ENCODE data around the gene MBLAC2. TPM values are rescaled to one million over a fixed set of nuclear protein-coding genes. Genes with fewer than 3 reads are reported as not detected.

MBLAC2 gene
- total RNA-seq (2014; rRNA removed; shearing (Covaris generic)) = 4.9 and 7.2 TPM in 2 replicates
- polyA plus RNA-seq (2015; cell fraction: cytosol; rRNA removed) = 6.7 and 9.1 TPM in 2 replicates
- polyA plus RNA-seq (2015; cell fraction: nucleus; rRNA removed) = 10.1 and 10.7 TPM in 2 replicates

DNA sequence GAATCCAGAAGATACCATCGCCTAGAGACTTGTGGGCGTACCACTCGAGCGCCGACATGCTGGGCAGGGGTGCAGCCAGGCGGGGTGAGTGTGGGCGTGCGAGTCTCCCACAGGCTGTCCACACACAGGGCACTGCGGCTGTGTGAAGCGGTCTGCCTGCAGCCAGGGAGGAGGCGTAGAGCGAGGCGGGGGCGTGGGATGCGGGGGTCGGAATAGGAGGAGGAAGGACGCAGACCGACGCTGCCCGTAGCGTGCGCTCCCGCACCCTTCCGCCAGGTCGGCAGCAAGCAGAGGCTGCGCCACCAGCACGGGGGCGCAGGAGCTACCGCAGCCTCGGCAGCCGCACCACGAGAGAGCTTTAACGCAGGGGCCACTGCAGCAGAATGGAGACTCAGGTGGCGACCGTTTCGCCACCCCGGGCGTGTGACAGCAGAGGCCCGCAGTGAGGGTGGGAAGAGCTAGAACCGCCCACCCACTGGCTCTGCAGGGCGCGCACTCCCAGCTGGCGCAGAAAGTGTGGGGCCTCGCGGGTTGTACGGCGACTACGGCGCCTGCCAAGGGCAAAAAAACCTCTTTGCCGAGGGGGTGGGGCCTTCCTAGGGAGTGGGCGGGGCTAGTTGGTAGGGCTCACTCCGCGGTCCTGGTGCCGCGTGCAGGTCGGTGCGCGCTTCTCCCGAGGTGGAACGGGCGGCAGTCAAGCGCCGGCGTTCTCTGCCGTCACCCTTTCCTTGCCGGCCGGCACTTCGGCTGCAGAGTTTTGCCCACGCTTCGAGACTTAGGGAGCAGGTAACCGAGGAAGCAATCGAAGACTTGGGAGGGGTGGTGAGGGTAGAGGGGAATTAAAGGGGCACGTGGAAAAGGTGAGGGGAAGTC is at the start of gene MBLAC2, which contains the start of gene POLR3G:
TSS of gene MBLAC2 (minus strand) at position 537 of the 873 bp plus-strand sequence. CDS start at position 58, 479 bp downstream.
TSS of gene POLR3G (plus strand) at position 630 of the 873 bp plus-strand sequence. CDS start 10,704 bp downstream, outside the sequence.
- peak; percentile 91 for DNase-seq (ENCODE audit: low read depth)

DNA sequence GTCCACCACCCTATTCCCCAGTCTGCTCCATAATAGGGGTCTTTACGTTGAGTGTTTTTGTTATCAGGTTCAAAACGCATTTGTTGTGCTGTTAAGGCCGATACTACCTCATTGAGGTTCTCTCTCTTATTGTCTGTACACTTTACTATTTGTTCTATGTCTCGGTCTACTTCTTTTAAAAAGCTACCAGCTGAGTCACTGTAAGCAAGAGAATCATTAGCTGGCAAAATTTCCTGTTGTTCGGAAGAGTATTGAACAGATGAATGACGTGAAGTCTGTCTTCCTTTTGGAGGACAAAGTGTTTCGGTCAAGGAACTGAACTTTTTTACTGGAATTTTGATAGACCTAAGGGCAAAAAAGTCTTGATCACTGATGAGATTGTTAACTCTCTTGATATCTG is 44.5 kb upstream of the MBLAC2 start:
- no peak for DNase-seq (ENCODE audit: low read depth)

DNA sequence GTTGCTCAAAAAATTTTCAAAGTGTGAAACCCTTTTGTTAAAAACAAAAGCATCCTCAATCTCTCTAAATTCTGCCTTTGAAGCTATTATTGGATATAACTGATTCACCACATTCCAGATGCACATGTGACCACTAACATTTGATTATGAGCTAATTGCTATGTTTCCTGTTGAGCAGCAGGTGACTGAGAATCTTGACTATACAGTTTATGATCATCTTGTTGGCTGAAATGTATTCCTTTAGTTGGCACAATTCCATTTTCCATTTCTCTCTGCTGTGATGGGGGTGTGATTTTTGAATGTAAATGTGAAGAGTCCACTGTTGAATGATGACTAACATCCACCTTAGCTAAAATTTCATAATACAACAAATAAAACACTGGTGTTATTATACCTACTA is 44.1 kb upstream of the MBLAC2 start:
- DNase-seq (ENCODE audit: low read depth) = peak; percentile 72

DNA sequence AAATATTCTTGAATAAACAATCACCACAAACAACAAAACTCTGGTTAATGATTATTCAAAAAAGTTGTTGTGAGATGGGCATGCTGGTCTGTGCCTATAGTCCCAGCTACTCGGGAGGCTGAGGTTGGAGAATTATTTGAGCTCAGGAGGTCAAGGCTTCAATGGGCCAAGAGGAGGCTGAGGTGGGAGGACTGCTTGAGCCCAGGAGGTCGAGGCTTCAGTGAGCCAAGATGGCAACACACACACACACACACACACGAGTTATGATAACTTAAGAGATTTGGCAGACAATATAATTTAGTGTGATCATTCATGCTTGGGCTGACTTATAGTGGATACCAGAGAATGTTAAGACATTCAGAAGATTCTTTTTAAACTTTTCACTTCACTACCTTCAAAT is 39.9 kb upstream of the MBLAC2 start:
- no peak for DNase-seq (ENCODE audit: low read depth)

DNA sequence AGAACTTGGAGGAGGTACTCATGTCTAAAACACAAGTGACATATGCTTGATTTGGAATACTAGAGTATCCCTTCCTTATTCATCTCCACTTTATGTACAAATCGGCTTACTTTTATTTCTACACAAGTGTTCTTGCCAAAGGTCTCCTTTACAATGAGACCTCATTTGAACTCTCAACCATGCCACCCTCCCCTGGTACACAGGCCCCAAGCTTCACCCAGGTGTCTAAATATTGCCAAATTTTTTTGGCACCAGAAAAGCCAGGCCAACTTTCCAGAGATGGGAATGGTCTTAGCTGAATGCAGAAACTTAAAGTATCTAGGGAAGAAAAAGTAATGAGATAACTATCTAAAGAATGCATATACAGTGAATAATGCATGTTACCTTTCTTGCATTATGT is 35.9 kb upstream of the MBLAC2 start:
- DNase-seq (ENCODE audit: low read depth) = no peak

DNA sequence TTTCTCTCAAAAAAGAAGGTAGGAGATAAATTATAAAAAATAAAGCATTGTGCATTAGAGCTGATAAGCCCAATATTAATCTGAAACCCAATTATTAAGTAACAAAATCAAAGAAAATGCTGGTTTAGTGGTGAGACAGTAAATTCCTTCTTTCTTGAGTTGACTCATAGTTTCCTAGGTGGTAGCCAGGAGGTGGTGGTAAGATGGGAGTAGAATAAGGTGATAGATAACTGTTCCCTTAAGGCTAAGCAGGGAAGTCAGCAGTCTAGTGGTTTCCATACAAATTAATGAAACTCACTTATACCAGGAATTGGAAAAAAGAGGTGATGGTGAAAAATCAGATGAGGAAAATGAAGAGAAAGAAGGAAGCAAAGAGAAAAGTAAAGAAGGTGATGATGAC is 31.6 kb upstream of the MBLAC2 start:
- no peak for DNase-seq (ENCODE audit: low read depth)

DNA sequence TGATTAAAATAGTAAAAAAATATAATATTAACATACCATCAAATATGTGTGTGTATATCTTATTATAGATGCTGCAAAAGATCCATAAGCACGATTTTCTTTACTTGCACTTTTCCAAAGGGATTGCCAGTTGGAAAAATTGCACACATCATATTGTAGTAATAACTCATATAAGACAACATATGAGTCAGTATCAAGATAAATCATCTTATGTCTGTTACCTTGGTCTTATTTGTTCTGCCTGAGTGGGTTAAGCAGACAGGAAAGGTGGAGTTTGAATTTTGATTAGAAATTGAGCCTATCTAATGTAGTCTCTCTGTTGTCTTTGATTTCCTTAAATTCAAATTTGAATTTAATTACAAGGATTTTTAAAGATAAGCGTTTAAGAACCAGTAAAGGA is 30.2 kb upstream of the MBLAC2 start:
- no peak for DNase-seq (ENCODE audit: low read depth)

DNA sequence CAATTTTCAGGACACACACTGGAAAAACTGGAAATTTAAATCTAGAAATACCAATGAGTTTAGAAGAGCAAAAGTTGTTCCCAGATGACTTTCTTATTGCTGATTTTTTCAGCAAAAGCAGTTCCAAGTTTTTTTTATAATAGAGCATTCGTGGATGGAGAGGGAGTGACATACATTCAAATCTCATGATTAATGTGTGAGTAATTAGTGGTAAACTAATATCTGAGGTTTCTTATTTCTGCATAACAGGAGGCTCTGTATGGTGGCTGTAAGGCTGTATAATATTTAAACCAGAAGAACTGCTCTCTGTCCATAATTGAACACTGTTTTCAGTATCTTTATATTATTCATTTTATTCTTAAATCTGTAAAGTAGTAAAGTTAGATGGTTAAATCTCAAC is 29.0 kb upstream of the MBLAC2 start:
- DNase-seq (ENCODE audit: low read depth) = no peak

DNA sequence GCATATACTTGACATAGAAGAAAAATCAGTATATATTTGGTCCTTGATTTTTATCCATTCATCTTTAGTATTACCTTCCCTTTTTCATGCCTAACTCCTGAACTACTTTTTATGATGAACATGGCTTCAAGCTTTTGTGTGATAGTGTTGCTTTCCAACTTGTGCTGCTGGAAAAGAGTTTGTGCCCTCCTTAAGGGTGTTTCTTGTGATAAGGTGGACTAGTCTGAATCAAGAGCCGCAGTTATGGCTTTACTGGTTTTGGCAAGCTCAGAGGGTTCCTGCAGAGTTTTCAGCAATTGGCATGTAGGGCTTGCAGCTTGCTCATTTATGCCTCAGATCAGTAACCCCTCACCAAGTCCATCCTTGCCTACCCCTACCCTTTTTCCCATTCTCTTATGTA is 20.6 kb upstream of the MBLAC2 start:
- no peak for DNase-seq (ENCODE audit: low read depth)

DNA sequence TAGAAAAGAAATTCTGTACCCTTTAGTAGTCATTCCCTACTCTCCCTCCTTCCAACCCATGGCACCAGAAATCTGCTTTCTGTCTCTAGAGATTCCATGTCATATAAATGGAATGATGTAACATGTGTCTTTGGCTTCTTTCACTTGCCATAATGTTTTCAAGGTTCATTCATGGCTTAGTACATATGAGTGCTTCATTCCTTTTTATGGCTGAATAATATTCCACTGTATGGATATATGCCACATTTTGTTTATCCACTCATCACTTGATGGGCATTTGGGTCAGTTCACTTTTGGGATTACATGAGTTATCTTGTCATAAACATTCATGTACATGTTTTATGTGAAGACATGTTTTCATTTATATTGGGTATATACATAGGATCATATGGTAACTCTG is 19.5 kb upstream of the MBLAC2 start:
- DNase-seq (ENCODE audit: low read depth) = no peak

DNA sequence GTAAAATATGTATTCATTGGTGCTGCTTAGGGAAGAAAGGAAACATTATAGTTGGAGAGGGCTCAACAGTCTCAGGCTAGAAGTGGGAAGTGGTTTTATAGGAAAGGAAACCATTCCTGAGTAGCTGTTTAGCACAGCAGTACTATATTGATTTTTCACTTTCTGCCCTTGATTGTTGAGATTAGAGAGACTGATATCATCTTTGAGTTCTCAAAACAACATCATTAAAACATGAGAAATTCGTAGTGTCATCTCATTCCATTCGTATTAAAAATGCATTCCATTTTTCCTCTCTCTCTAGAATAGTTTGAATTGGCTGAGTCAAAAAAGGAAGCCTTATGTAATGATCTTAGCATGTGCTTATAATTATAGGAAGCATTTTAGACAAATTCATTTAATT is 14.2 kb upstream of the MBLAC2 start:
- no peak for DNase-seq (ENCODE audit: low read depth)

DNA sequence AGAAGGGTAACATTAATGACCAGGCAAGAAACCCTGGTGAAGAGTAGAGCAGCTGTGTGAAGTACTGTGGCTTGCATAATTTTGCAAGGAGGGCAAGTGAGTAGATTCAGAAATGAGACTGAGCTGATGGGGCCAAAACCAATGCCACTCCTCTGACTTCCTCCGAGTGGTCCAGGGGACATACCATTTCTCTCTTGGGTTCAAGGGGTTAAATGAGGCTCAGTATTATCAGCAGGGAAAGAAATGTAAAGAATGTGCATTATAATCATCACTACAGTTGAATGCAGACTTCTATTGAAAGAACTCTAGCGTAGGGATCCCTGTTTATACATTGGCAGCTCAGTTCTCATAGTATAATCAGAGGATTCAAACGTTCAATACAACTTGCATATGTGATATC is 10.0 kb upstream of the MBLAC2 start:
- no peak for DNase-seq (ENCODE audit: low read depth)

DNA sequence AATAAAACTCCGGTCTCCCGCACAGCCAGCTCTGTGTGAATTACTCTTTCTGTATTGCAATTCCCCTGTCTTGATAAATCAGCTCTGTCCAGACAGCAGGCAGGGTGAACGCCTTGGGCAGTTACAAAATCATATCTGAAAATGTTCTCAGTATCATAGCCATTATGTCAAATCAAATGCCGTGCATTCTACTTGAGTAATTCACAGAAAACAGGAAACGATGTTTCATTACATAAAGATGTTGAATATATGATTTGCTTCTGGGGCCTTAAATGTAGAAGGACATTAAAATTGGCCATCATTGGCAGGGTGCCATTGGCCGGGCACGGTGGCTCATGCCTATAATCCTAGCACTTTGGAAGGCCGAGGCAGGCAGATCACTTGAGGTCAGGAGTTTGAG is 8.6 kb upstream of the MBLAC2 start:
- no peak for DNase-seq (ENCODE audit: low read depth)

DNA sequence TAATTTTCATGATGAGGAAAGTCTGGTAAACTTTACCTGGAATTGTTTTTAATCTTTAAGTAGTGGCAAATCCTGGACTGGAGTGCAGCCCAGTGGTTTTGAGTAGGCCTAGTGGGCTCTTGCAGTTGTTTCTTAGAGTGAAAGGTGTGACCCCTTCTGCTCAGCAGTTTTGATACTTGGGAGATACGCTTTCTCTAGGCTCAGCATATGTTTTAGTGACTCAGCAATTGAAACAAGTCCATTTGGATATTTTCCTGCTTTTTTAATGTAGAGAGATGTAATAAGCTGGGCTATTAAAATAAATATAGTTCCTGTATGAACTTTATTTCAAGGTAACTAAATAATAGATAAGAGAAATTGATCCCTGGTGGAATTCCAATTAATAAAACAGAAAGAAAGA is 6.1 kb upstream of the MBLAC2 start:
- DNase-seq (ENCODE audit: low read depth) = no peak

DNA sequence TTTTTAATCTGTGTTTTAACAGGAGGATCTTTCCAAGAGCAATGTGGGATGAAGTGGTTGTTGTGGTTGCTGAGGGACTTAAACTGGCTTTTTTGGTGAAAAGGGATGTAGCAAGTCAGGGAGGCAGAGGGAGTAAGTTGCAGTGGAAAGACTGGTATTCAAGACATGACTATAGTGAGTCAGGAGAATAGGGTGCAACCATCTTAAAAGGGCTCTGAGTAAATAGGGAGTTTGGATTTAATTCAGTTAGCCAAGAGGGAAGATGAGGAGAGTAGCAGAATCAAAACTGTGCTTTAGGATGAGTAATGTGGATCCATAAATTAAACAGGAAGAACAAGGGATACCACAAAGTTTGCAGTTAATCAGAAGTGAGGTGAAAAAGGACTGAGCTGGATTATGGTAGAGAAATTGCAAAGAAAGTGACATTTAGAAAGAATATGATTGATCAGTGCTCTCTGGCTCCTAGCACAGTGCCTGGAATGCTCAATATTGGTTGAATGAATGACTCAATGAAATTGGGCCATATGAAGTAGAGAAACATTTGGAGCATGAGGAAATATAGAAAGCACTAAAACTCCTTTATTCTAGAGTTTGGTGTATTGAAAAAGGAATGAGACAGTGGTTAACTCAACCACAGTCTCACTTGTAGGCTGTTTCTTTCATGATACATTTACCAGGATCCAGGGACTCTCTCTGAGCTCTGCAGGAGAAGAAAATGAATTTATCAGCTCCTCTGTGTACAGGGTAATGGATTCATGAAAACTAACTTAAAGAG is 5.2 kb upstream of the MBLAC2 start:
- DNase-seq (ENCODE audit: low read depth) = peak; percentile 21

DNA sequence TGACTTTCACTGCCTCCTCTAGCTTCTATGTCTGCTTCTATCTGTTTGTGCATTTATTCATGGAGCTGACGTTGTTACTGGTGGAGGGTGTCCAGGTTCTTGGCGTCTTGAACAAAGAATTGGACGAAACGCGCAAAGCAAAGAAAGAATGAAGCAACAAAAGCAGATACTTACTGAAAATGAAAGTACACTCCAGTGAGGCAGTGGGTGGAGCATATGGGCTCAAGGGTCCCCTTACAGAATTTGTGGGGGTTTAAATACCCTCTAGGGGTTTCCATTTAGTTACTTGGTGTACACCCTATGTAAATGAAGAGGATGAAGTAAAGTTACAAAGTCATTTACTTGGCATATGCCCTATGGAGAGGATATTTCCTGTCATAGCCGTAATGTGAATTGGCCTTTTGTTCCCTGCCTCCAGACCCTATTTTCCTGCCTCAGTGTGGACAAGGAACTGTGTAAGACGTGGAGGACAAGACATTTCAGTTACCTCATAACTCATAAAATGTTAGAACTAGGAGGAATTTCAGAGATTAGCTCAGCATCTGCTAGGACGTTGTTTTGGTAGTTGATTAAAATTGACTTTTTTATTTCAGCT is 3.1 kb upstream of the MBLAC2 start:
- DNase-seq (ENCODE audit: low read depth) = no peak

DNA sequence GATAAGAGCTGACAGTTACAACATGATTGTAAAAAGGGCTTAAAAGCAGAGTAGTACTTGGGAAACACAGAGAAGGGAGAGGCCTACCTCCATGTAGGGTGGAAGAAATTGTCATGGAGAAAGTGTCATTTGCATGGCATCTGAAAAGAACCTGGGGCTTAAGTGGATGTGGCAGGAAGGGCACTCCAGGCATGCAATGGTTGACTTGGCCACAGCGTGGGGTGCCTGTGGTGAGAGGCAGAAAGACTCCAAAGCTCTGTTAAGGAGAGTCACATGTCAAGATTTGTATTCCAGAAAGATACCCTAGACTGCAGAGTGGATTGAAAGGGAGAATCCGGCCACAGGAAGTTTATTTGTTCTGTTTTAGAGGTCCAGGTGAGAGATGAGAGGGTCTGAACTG is 2.5 kb upstream of the MBLAC2 start:
- DNase-seq (ENCODE audit: low read depth) = no peak

DNA sequence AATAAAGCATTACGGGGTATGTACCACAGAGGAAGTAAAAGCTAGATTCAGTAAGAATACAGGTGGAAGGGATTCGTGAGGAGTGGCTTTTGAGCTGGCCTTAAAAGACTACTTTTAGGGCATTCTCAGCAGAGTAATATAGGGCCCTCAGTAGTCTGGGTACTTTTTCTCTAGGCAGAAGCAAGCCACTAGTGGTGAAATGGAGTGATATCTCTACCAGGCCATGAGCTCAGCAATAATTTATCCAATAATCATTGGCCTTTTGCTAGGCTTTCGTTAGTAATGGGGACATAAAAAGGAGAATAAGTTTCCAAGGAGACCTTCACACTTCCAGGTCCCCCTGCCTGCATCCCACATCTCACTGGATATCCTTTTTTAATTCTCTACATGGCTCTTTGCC is 1.8 kb upstream of the MBLAC2 start:
- no peak for DNase-seq (ENCODE audit: low read depth)

DNA sequence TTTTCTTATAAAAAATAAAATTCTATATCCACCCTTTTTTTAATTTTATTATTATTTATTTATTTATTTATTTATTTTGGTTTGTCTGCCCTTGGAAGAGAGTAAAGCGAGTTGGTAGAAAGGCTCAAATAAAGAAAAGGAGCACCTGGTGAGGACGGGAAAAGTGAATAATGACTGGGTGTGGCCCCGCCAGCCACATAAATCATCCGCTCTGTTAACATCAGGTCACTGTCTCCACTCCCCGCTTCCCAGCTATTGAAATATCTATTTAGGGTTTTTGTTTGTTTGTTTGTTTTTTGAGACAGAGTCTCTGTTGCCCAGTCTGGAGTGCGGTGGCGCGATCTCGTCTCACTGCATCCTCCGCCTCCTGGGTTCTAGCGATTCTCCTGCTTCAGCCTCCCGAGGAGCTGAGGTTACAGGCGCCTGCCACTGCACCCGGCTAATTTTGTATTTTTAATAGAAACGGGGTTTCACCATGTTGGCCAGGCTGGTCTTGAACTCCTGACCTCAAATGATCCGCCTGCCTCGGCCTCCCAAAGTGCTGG is 937 bp upstream of the MBLAC2 start:
- DNase-seq (ENCODE audit: low read depth) = no peak

DNA sequence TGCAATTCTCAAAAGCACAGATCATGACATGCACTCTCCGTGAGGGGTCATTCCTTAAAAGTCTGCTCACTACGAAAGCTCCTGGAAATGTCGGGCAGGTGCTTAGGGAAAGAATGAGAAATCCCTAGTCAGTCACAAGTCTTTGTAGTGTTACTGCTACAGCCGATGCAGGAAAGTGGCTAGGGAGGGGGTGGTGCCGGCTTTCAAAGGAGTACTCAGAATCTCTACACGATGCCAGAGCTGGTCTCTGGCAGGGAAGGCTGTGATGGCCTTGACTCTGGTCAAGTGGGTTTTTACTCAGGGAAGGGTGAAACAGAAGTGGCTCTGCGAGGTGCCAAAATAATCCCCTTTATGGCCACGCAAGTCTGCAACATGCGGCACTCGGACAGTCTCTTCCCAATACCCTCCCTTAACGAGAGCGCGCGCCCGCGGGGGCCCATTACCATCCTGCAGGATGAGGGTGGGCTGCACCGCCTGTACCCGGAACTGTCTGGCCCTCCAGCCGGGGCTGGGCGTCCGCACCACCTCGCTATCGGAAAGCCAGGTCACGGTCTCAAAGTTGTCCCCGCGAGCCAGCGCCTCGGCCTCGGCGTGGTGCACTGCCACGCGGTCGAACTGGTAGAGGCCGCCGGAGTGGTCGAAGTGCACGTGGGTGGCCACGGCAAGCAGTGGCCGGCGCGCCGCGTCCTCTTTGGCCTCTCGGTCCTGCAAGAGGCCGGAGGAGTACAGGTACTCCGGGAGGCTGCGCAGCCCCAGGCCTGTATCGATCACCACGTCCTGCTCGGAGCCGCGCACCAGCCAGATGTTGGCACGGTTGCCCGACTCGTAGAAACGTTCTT is 956 bp downstream of the MBLAC2 start:
- peak; percentile 32 for DNase-seq (ENCODE audit: low read depth)

Measured in HT1080 (cell line).